Umbilical cord (tissue), 2 donors: Measurements from ENCODE around the gene DPH6. TPM values are rescaled to one million over a fixed set of nuclear protein-coding genes. Genes with fewer than 3 reads are reported as not detected.
"Not testable (repeated sequence)": the region's sequence is repeated elsewhere in the genome, so short reads cannot be mapped to it uniquely, and the experiment has no call there.

ENCODE experiments used
- DNase-seq: peaks from one replicate; pipeline ENCODE4 v3.0.0-alpha.2; 2015; ENCODE audit warnings: low spot score
- total RNA-seq: library from RNA; depleted of rRNA; stranded (reverse); fragments of >200 nt; gene quantifications from one replicate; pipeline ENCODE4 v1.2.3, GENCODE V29; 2014; ENCODE audit warnings: low replicate concordance; ENCODE audit not compliant: insufficient read depth

DPH6 gene
- total RNA-seq, 1 donor from 2014 or later = 42.1 TPM

DNA sequence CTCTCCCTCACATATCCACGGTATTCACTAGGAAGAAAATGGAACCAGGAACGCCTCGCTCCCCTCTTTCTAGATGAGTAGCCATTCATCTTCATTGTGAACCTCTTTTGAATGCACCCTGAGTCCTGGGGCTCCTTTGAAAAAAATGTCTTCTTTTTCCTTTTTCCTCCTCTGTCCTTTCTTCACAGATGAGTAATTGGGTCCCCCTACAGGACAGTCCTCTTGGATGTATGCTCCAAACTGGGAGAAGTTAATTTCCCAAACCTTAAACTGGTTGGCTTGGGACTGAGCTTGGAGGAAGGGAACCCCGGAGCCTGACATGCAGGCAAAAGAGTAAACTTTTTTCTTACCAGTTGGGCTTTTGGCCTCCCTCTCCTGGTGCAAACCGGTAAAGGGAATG lies 108.8 kb downstream of the DPH6 start:
- no peak for DNase-seq

DNA sequence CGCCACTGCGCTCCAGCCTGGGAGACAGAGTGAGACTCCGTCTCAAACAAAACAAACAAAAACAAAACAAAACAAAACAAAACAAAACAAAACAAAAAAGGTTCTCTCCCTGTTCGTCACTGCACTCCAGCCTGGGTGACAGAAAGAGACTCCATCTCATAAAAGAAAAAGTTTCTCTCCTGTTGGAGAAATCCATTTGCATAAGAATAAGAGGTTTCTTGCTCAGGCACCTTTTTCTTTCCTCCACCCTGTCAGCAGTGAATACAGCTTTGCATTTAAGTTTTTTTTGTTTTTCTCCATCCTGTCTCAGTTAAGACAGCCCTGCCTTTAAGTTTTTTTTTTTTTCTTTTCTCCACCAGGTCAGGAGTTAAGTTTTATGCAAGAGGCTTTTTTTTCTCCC lies 109.5 kb downstream of the DPH6 start:
- DNase-seq = no peak

DNA sequence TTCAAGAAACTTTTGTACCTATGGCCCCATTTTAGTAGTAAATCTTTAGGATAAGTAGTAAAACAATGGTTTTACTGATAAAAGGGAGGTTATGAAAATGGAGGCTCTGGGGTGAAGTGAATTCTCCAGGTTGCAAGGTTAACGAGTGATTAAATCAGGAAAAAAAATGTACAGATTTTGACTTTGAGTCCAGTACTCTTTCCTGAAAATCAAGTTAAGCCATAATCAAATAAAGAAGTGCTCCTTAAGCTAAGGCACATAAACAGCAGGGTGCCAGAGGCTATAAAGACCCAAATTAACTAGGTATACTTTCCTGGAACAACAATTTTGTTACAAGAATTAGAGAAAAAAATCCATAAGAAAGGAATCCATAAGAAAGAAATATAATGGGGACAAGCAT lies 114.7 kb downstream of the DPH6 start:
- DNase-seq = no peak

DNA sequence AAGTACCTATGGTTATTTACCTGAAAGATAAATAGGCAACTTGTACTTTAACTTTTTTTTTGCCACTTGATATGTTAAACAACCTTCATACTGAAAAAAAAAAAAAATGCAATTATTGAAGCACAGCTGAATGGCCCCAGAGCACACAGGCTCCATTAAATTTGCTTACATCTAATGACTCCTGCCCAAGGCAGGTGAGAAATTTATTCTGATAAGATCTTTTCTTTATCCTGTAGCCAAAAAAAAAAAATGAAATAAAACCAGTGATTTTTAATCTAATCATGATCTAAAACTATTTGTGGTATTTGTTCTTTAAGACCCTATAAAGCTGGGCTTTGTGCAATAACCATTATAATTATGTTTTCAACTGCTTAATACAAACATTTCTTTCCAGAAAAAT lies 115.7 kb downstream of the DPH6 start:
- DNase-seq = no peak

DNA sequence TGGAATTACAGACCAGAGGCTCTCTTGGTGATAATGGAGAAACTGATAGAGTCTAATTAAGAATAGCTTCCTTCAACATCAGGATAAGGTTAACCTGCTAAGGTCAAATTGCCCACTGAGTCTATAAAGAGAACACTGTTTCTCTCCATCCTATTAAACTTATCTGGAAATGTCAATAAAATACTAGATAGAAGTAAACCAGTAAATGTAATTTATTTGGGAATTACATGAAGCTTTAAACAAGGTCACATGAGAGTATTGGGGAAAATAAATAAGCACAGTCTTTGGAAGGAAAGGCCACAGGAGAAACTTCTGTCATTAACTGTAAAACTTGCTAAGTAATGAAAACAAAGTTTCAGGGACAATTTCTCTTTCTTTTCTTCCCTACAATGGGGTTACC lies 118.5 kb downstream of the DPH6 start:
- no peak for DNase-seq

DNA sequence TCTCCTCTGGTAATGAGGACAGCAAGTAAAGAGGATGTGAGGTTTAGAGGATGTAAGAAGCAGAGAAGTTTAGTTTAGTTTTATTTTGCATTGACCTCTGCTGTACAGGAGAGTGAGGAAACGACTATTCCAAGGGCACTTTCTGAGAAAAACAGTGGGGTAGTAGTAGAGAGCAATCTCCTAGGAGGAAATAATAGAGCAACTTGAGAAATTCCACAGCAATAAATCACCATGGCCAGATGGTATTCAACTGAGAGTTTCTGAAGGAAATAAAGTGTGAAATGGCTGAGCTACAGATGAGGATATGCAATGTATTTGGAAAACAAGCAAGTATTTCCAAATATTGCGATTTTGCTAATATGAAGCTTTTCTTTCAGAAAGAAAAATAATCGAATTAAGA lies 118.9 kb downstream of the DPH6 start:
- DNase-seq = no peak

DNA sequence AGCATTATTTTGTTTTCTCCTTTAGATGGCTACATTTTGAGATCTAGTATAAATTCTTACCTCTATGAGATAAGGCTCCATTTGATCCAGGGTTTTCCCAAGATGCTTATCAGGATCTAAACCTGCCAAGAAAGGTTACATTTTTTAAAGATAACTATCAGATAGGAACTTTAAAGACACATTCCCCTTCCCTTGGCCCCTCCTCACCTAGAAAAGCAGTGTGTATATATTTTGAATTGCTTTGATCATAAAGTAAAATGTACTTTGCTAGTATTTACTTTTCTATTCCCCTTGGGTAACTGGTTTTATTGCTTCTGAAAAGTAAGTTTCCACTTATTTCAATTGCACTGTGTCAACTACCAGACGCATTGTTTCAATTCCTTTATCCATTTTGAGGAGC lies 135.2 kb downstream of the DPH6 start:
- no peak for DNase-seq

DNA sequence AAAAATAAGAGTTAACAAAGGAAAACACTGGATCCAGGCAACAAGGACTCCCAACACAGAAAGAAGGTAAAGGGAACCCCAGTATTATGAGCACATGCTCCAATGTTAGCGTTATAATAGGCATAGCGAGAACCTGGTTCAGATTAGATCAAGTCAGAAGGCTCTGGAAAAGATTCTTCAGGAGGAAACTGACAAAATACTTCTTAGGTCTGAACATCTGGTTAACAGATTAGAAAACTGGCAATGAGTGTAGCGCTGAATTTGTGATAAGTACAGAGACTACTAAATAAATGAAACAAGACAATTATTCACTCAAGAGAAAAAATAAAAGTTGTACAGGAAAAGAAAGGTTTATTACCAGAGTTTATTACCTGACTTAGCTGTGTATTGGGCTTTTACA lies 146.1 kb downstream of the DPH6 start:
- DNase-seq = no peak

DNA sequence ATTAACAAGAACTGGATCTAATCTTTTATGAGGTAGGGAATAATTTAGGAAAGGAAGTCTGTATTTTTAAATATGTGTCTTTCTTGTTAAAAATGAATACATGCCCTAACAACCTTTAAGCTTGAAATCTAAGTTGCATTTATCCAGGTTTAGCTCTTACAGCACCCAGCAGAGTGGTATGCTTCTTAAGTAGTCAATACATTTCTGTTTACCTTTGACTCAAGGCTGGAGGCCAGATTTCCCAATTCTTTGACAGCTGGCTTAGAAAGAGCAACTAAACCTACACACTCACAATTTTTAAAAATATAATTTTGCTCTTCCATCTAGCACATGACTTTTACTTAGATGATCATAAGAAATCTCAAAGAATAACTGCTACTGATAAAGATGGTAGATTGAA lies 148.9 kb downstream of the DPH6 start:
- no peak for DNase-seq

DNA sequence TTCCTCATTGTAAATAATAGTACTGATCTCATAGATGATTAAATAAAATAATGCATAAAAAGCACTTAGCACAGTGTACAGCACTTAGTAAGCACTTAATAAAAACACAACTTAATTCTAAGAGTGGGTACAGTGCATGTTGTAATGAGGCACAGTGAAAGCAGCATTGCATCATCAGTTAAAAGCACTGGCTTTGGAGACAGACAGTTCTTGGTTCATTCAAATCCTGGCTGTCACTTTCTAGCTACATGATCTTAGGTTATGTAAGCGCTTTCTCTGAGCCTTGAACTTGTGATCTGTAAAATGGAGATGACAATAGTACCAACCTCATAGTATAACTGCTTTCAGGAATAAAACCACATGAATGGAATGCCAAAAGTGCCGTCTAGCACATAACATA lies 151.5 kb downstream of the DPH6 start:
- no peak for DNase-seq

DNA sequence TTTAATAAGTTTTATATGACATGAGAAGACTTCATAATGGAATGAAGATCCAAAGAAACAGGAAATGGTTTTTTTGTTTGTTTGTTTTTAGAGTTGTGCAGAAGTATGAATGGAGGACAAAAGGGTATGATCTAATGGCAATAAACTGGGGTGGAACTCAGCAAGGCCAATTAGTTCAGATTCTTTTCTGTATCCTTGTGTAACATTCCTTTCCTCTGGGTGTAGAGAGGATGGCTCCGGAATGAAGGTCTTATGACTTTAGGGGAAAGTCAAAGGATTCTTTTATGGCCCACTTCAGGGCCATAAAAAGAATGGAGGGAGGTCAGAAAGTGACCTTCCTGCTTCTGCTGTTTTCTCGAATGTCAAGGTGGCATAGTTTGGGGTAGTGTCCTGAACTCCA lies 152.6 kb downstream of the DPH6 start:
- no peak for DNase-seq

DNA sequence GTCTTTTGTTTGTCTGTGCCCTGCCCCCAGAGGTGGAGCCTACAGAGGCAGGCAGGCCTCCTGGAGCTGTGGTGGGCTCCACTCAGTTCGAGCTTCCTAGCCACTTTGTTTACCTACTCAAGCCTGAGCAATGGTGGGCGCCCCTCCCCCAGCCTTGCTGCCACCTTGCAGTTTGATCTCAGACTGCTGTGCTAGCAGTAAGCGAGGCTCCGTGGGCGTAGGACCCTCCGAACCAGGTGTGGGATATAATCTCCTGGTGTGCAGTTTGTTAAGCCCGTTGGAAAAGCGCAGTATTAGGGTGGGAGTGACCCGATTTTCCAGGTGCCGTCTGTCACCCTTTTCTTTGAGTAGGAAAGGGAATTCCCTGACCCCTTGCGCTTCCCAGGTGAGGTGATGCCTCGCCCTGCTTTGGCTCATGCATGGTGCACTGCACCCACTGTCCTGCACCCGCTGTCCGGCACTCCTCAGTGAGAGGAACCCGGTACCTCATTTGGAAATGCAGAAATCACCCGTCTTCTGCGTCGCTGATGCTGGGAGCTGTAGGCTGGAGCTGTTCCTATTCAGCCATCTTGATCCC lies 154.5 kb downstream of the DPH6 start:
- not testable (repeated sequence) for DNase-seq

DNA sequence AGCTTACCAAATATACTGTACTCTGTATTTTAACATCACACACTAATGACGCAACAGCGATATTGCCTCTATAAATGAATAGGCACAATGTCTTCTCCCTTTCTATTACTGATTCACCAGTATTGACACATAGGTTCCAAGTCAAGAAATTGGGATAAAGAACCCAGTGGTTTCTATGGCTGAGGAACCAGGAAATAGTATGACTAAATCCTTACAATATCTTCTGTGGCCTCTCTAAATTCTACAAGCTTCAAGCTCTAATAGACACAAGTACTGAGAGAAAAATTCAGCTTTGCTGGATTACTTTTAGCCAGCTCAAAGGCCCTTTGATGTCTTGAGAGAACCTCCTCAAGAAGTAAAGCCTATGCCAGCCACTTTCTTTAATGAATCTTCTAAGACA lies 162.5 kb downstream of the DPH6 start:
- DNase-seq = peak; percentile 2

DNA sequence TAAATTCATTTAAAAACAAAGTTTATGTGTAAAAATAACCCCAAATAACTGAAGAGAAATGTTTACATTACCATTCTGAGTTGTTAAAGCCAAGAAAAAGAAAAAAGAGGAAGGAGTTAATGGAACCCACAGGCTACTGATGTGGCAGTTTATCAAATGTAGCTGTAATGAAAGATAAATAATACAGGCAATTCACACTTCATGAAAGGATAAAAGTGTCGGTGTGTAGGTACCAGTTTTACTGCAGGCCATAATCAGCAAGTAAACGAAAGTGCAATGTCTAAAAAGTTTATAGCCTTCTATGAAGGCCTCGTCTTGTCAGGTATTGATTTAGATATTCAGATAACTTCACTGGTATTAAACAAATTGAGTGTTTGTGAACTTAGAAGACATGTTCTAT lies 164.6 kb downstream of the DPH6 start:
- no peak for DNase-seq

DNA sequence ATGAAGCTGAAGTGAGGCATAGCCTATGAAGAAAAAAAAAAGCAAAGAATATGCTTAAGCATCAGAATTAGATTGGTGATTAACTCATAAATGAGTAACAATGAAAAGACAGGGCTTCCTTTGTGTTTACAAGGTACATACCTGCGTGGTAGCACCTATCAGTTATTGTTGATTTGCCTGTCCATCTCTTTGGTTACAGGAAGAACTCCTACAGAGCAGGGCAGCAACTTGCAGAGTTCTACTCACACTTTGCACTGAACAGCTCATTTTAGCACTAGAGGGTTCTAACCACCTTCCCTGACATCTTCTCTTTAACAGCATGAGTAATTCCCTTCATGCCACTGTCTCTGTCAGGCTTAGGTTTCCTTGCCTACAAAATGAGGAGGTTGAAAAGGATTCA lies 166.0 kb downstream of the DPH6 start:
- DNase-seq = no peak

DNA sequence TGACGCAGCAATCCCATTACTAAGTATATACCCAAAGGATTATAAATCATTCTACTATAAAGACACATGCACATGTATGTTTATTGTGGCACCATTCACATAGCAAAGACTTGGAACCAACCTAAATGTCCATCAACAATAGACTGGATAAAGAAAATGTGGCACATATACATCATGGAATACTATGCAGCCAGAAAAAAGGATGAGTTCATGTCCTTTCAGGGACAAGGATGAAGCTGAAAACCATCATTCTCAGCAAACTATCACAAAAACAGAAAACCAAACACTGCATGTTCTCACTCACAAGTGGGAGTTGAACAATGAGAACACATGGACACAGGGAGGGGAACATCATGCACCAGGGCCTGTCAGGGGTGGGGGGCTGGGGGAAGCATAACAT lies 167.5 kb downstream of the DPH6 start:
- DNase-seq = not testable (repeated sequence)

DNA sequence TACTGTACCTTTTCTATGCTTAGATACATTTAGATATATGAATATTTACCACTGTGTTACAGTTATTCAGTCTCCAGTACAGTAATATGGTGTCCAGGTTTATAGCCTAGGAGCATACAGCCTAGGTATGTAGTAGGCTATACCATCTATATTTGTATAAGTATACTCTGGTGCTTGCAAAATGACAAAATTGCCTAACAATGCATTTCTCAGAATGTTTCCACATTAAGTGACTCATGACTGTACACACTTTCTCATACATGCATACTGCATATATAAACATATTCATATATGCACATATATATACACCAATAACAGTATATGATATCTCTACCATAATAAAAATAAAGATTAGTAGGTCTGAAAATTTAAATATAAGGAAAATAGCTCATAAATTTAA lies 169.3 kb downstream of the DPH6 start:
- DNase-seq = no peak

DNA sequence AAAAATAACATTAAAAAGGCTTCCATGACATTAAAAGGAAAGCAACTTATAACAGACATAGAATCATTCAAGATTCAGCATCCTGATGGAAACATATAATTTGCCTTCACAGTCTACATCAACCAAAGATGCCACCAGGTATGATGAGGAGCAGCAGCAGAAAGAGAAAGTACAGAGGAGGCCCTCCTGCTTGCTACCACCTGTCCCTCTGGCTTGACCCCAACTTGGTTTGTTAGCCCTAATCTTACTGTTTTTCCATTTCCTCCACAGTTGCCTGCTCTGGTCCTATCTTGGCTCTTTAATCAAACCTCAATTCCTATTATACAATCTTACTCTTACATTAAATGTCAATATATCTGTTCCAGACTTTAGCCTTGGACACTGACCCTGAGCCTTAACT lies 171.3 kb downstream of the DPH6 start:
- DNase-seq = no peak

DNA sequence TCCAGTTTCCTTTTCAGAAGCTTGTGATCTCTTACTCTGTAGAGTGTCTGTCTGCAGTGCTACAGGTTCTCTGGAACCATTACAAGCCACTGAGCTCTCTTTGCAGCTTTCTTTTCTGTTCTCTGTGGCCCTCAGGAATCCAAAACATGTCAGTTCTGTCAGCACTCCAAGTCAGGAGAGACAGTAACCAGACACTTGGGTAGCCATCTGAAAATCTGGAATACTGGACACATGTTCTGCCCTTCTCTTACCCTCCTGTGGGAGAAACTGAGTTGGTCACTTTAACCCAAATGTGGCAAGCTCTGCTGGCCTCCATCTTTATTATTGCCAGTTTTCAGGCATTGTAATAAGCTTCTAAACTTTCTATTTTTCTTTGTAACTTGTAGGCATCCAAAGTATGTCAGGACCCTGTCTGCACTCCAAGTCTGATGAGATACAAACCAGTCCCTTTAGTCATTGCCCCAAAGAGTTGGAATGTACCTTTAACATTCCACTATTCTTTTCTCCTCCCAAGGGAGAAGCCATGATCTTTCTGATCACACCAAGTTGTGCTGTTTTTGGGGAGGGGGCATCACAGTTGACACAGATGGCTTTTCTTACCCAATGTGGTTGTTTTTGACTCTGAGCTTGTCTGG lies 183.7 kb downstream of the DPH6 start:
- DNase-seq = no peak

DNA sequence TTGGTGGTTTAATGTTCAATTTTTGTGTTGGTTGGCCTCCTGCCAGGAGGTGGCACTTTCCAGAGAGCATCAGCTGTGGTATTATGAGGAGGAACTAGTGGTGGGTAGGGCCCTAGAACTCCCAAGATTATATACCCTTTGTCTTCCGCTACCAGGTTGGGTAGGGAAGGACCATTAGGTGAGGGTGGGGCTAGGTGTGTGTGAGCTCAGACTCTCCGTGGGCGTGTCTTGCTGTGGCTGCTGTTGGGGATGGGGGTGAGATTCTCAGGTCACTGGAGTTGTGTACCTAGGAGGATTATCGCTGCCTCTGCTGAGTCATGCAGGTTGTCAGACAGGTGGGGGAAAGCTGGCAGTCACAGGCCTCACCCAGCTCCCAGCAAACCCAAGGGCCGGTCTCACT lies 187.1 kb downstream of the DPH6 start:
- no peak for DNase-seq

DNA sequence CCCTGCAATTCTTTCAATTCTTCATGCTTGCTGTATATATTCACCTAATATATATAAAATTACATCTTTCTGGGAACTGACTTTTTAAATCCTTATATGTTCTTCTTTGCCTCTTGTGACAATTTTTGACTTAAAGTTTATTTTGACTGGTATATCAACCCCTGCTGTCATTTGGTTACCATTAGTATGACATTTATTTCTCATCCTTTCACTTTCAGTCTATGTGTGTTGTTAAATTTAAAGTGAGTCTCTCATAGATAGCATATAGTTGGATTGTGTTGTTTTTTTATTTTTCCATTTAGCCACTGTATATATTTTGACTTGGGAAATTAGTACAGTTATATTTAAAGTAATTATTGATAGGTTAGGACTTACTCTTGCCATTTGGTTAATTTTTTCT lies 194.9 kb downstream of the DPH6 start:
- DNase-seq = no peak

DNA sequence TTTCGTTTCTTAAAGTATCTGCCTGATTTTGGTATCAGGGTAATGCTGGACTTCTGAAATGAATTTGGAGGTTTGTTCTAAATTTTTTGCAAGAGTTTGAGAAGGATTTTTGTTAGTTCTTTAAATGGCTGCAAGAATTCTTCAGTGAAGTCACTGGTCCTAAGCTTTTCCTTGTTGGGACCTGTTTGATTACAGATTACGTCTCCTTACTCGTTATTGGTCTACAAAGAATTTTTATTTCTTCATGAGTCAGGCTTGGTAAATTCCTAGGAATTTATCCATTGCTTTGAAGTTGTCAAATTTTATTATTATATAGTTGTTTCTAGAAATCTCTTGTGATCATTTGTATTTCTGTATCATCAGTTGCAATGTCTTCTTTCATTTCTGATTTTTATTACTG lies 196.0 kb downstream of the DPH6 start:
- no peak for DNase-seq

DNA sequence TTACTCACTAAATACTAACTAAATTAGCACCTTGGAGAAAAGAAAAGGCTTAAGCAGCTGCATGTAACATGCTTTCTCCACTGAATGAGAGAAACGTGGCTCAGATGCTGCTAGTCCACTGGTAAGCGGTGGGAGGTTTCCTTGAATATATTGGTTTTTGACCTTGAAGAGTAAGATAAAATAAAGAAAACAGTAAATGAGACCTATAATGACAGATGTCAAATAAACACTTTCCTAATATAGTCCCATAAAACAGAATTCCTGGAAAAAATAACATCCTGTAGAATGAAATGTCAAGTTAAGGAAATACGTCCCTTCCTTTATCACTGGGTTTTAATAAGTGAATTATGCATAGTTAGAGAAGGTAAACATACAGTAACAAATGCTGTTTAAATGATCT lies 215.0 kb downstream of the DPH6 start:
- no peak for DNase-seq

DNA sequence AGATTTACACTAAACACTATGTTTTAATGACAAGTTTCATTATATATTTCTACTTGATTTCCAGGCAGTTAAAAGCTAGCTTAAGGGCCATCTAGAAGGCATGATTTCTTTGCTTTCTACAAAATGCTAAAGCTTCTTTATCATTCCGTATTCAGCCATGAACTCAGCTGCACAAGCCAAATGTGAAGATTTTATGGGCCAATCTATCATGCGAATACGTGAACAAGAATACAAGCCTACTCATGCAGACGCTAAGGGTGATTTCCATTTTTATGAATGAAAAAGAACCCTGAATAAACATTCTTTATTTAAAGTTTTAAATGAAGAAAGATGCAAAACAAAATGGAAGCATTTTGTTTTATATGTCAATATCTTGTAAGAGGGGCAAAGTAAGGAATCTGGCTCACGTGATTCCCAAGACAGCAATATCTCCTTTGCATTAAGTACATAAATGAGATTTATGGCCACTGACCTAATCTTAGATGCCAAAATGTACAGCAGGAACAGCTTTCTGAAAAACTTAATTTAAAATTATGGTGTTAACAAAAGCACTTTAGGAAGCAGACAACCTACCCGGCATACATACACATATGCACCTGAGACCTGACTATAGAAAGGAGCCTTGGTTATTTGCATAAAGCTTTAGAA lies 215.8 kb downstream of the DPH6 start:
- peak; percentile 30 for DNase-seq
